Heart left ventricle (tissue), 16 donors: Measurements from ENCODE around the gene PAWR. TPM values are rescaled to one million over a fixed set of nuclear protein-coding genes. Genes with fewer than 3 reads are reported as not detected.
"Not testable (repeated sequence)": the region's sequence is repeated elsewhere in the genome, so short reads cannot be mapped to it uniquely, and the experiment has no call there.

ENCODE experiments used
- ATAC-seq, 4 donors: fragments of 200-7000 bp; cut with Tn5 transposase; one replicate each; pipeline ENCODE4 v1.9.1; 2020 to 2022; ENCODE audit warnings: moderate library complexity in 4 of 4, mild to moderate bottlenecking in 3 of 4, moderate number of reproducible peaks in 1 of 4
- DNase-seq, 5 donors: peaks; one replicate each; pipeline ENCODE4 v3.0.0-alpha.2; 2020
- H3K27ac ChIP-seq, 12 donors: fragments of 200-600 bp; sonication (generic) in 4 of 12; one replicate each; pipeline versions ENCODE4 v1.5.0 to v1.8.0; 2016 to 2022; ENCODE audit warnings: mild to moderate bottlenecking in 2 of 12
- H3K27me3 ChIP-seq, 9 donors: fragments of 200-600 bp; sonication (generic) in 2 of 9; one replicate each; pipeline versions ENCODE4 v1.5.1 to v1.8.0; 2016 to 2022; ENCODE audit warnings: mild to moderate bottlenecking in 3 of 9
- H3K36me3 ChIP-seq, 9 donors: fragments of 200-600 bp; sonication (generic) in 2 of 9; one replicate each; pipeline versions ENCODE4 v1.5.0 to v1.8.0; 2018 to 2022; ENCODE audit warnings: mild to moderate bottlenecking in 2 of 9
- H3K4me1 ChIP-seq, 12 donors: fragments of 200-600 bp; sonication (generic) in 4 of 12; one replicate each; pipeline versions ENCODE4 v1.5.0 to v1.8.0; 2016 to 2022; ENCODE audit warnings: mild to moderate bottlenecking in 3 of 12
- H3K4me3 ChIP-seq, 12 donors: fragments of 200-600 bp; sonication (generic) in 4 of 12; one replicate each; pipeline versions ENCODE4 v1.5.0 to v1.8.0; 2017 to 2022; ENCODE audit warnings: mild to moderate bottlenecking in 9 of 12, moderate library complexity in 4 of 12
- H3K9me3 ChIP-seq, 12 donors: fragments of 200-600 bp; sonication (generic) in 4 of 12; one replicate each; pipeline versions ENCODE4 v1.5.0 to v1.8.0; 2016 to 2022; ENCODE audit warnings: mild to moderate bottlenecking in 1 of 12
- CTCF ChIP-seq, 12 donors: fragments of 200-600 bp; sonication (generic) in 4 of 12; IDR thresholded peaks; one replicate each; pipeline versions ENCODE4 v1.5.0 to v1.8.0; 2018 to 2022; ENCODE audit warnings: antibody characterized with exemption in 12 of 12, mild to moderate bottlenecking in 5 of 12
- POLR2A ChIP-seq, 2 donors: fragments of 450-650 bp; IDR thresholded peaks; one replicate each; pipeline ENCODE4 v1.6.1; 2017; ENCODE audit warnings: antibody characterized with exemption in 2 of 2, mild to moderate bottlenecking in 2 of 2, moderate library complexity in 2 of 2
- WGBS, 4 donors: extraction: QIAGEN DNeasy Blood & Tissue Kit in 2 of 4; methylation state at CpG; one replicate each; pipeline versions ENCODE4 v1.1.5 to v1.1.7; 2013 to 2018; 5-methylcytosine and 5-hydroxymethylcytosine counted together
- intact Hi-C, 10 donors: fragments of 100-400 bp; cut with DNase I; formaldehyde crosslinking; loops; one replicate each; pipeline versions ENCODE4 v1.11.1 to v1.14.2; 2022
- polyA plus RNA-seq, 2 donors: library from polyadenylated mRNA; stranded (reverse); fragments of 200-250 nt; gene quantifications; one replicate each; pipeline ENCODE4 v1.2.3, GENCODE V29; 2013
- total RNA-seq, 9 donors: library from RNA; depleted of rRNA in 2 of 9; stranded (reverse); fragments of >200 nt in 2 of 9; fragmentation: NEBNext Ultra II Directional in 3 of 9; extraction: Animal tissue kit (Norgen Biotek cat#: 25700) in 3 of 9; gene quantifications; one replicate each; pipeline versions ENCODE4 v1.1.0 to v1.2.4, GENCODE V29; 2016 to 2023
- donor health status: ischemic (EF 13 %, LVEDD 7.1; RV severe dilation, severe dysfunction).
- donor health status: healthy with polysubstance abuse.
- donor health status: DM: no; HTN: yes; CAD: no.
- donor health status: DM: no; HTN: no; CAD: no.
- donor health status: ischemic (EF 25% LVEDD 6.9; RV normal size, moderate dysfunction).
- donor health status: ischemic (EF 25% LVEDD 5.7; RV mildly dilated, moderate dysfunction).
- donor health status: healthy.
- donor health status: DM: yes; HTN: yes; CAD: no.
- donor health status: ischemic (EF 35%, LVEDD 5.7; RV mildly dilated, moderate dysfunction).
- donor health status: nonischemic (EF 11% LVEDD 7.7; RV severe dilation, severe dysfunction).
- donor health status: DM: yes; HTN: yes; CAD: no.
- donor health status: PGD.
- donor health status: ischemic (EF 29% LVEDD 5.4; RV normal size, mild dysfunction).
- donor health status: nonischemic (EF 23%, LVEDD 6.1; RV moderate dilation, normal function).

The PAWR gene
- total and polyA plus RNA-seq, 11 donors, result 4.8 to 29.0 (median 11.0) TPM

- 89 to 98% (median 93%) methylated on average over 2 of the region's 2 CpGs for WGBS, 4 donors
- no peak for ATAC-seq
Measured at GRCh38 chr12:79655036-79655435, 35.7 kb downstream of the PAWR start.

GRCh38 chr12:79652521-79652920, 38.2 kb downstream of the PAWR start:
- Histone ChIP-seq H3K4me3 (no peak overlapping the region), H3K9me3 (no peaks in the 10 kb centered on the region), H3K36me3 (no peaks in the 10 kb centered on the region), H3K4me1 (no peaks in the 10 kb centered on the region), H3K27me3 (no peaks in the 10 kb centered on the region), H3K27ac (no peak overlapping the region)
- 90 to 94% (median 94%) methylated on average over 1 of the region's 1 CpG for WGBS, 4 donors
- ATAC-seq (no peak), DNase-seq (no peak)
- intact Hi-C loops, result no loop called here
- TF ChIP-seq POLR2A (IDR thresholded peaks at IDR 0.05), result no peak
- TF ChIP-seq CTCF (IDR thresholded peaks at IDR 0.05), result no peak

More at GRCh38 chr12:79655036-79655435, 35.7 kb downstream of the PAWR start:
- TF ChIP-seq POLR2A (IDR thresholded peaks at IDR 0.05) (no peak), CTCF (IDR thresholded peaks at IDR 0.05) (no peak)
- Histone ChIP-seq H3K4me3 (no peak overlapping the region), H3K9me3 (no peaks in the 10 kb centered on the region), H3K27me3 (no peaks in the 10 kb centered on the region), H3K27ac (no peak overlapping the region), H3K4me1 (peaks cover 0 to 7% (median under 1%) of the 10 kb centered on the region in 12 donors), H3K36me3 (no peaks in the 10 kb centered on the region)
- DNase-seq, result no peak
- intact Hi-C loops, result no loop called here

GRCh38 chr12:79650440-79650839, 40.3 kb downstream of the PAWR start:
- DNase-seq, result no peak
- intact Hi-C loops, result no loop called here
- Histone ChIP-seq H3K36me3 (no peaks in the 10 kb centered on the region), H3K9me3 (no peaks in the 10 kb centered on the region), H3K27ac (no peak overlapping the region), H3K4me3 (no peak overlapping the region), H3K27me3 (no peaks in the 10 kb centered on the region), H3K4me1 (no peaks in the 10 kb centered on the region)
- TF ChIP-seq CTCF (IDR thresholded peaks at IDR 0.05) (no peak), POLR2A (IDR thresholded peaks at IDR 0.05) (no peak)
- WGBS, 4 donors, result 84 to 97% (median 96%) methylated on average over 2 of the region's 2 CpGs
- no peak for ATAC-seq

- H3K9me3 ChIP-seq, result no peaks in the 10 kb centered on the region
- no peaks in the 10 kb centered on the region for H3K27me3 ChIP-seq
- H3K36me3 ChIP-seq, result no peaks in the 10 kb centered on the region
- H3K4me3 ChIP-seq, result no peak overlapping the region
- ATAC-seq (no peak), DNase-seq (no peak)
- 78 to 88% (median 84%) methylated on average over 1 of the region's 1 CpG for whole genome bisulfite sequencing, 4 donors
- TF ChIP-seq CTCF (IDR thresholded peaks at IDR 0.05), result no peak
- TF ChIP-seq POLR2A (IDR thresholded peaks at IDR 0.05), result no peak
- H3K27ac ChIP-seq, result no peak overlapping the region
- intact Hi-C loops, result no loop called here
- H3K4me1 ChIP-seq, result peaks cover 0 to 4% (median 0%) of the 10 kb centered on the region in 12 donors
Measured at GRCh38 chr12:79648881-79649280, 41.9 kb downstream of the PAWR start.

- H3K27me3 ChIP-seq, intact Hi-C loops, H3K27ac ChIP-seq, H3K36me3 ChIP-seq, H3K9me3 ChIP-seq, DNase-seq, H3K4me3 ChIP-seq, H3K4me1 ChIP-seq, ATAC-seq: not testable (repeated sequence)
- WGBS, 4 donors, result 94 to 98% (median 97%) methylated on average over 4 of the region's 4 CpGs
Measured at GRCh38 chr12:79646843-79647242, 43.9 kb downstream of the PAWR start.
